ENCODE results near the gene CRTC3.

The CRTC3 gene

GRCh38 chr15:90572893-90573292, 43.2 kb downstream of the CRTC3 start:
- no peak for TF ChIP-seq CTCF (IDR thresholded peaks at IDR 0.05; ENCODE audit: insufficient read depth, low read depth, low read length, missing control alignments)
- DNase-seq (ENCODE audit: low read depth): no peak
- H3K4me3 ChIP-seq (ENCODE audit: low read depth, low read length): no peak overlapping the region

- H3K4me3 ChIP-seq (ENCODE audit: low read depth, low read length): no peak overlapping the region
- no peak for DNase-seq (ENCODE audit: low read depth)
- no peak for TF ChIP-seq CTCF (IDR thresholded peaks at IDR 0.05; ENCODE audit: insufficient read depth, low read depth, low read length, missing control alignments)
Observed at GRCh38 chr15:90576711-90577389, 47.1 kb downstream of the CRTC3 start.

- no peak overlapping the region for H3K4me3 ChIP-seq (ENCODE audit: low read depth, low read length)
- DNase-seq (ENCODE audit: low read depth): no peak
- no peak for TF ChIP-seq CTCF (IDR thresholded peaks at IDR 0.05; ENCODE audit: insufficient read depth, low read depth, low read length, missing control alignments)
Observed at GRCh38 chr15:90579213-90579612, 49.5 kb downstream of the CRTC3 start.

- H3K4me3 ChIP-seq (ENCODE audit: low read depth, low read length): no peak overlapping the region
- TF ChIP-seq CTCF (IDR thresholded peaks at IDR 0.05; ENCODE audit: insufficient read depth, low read depth, low read length, missing control alignments): no peak
- DNase-seq (ENCODE audit: low read depth): no peak
Observed at GRCh38 chr15:90580099-90580498, 50.4 kb downstream of the CRTC3 start.

GRCh38 chr15:90580541-90580940, 50.8 kb downstream of the CRTC3 start:
- no peak overlapping the region for H3K4me3 ChIP-seq (ENCODE audit: low read depth, low read length)
- TF ChIP-seq CTCF (IDR thresholded peaks at IDR 0.05; ENCODE audit: insufficient read depth, low read depth, low read length, missing control alignments): no peak
- DNase-seq (ENCODE audit: low read depth): no peak

- no peak for DNase-seq (ENCODE audit: low read depth)
- H3K4me3 ChIP-seq (ENCODE audit: low read depth, low read length): no peak overlapping the region
- no peak for TF ChIP-seq CTCF (IDR thresholded peaks at IDR 0.05; ENCODE audit: insufficient read depth, low read depth, low read length, missing control alignments)
Observed at GRCh38 chr15:90580946-90581345, 51.2 kb downstream of the CRTC3 start.

GRCh38 chr15:90581771-90582352, 52.1 kb downstream of the CRTC3 start:
- no peak overlapping the region for H3K4me3 ChIP-seq (ENCODE audit: low read depth, low read length)
- DNase-seq (ENCODE audit: low read depth): no peak
- no peak for TF ChIP-seq CTCF (IDR thresholded peaks at IDR 0.05; ENCODE audit: insufficient read depth, low read depth, low read length, missing control alignments)

Data from GM12865 (cell line).